ENCODE results near the gene CHST12.

DNA sequence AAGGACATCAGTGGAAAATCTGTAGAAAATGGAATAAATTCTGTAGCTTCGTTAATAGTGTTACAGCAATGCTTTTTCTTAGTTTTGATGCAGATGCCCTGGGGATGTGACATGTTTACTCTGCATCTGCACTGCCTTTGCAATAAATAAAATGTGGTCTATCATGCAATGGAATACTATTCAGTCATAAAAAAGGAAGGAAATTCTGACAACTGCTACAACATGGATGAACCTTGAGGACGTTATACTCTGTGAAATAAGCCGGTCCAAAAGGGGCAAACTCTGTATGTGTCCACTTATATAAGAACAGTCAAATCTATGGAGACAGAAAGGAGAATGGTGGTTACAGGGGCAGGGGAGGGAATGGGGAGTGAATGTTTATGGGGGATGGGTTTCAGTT lies 59.3 kb downstream of the CHST12 start:
- TF ChIP-seq EP300 (IDR thresholded peaks at IDR 0.05): no peak
- TF ChIP-seq, protein P1, sequence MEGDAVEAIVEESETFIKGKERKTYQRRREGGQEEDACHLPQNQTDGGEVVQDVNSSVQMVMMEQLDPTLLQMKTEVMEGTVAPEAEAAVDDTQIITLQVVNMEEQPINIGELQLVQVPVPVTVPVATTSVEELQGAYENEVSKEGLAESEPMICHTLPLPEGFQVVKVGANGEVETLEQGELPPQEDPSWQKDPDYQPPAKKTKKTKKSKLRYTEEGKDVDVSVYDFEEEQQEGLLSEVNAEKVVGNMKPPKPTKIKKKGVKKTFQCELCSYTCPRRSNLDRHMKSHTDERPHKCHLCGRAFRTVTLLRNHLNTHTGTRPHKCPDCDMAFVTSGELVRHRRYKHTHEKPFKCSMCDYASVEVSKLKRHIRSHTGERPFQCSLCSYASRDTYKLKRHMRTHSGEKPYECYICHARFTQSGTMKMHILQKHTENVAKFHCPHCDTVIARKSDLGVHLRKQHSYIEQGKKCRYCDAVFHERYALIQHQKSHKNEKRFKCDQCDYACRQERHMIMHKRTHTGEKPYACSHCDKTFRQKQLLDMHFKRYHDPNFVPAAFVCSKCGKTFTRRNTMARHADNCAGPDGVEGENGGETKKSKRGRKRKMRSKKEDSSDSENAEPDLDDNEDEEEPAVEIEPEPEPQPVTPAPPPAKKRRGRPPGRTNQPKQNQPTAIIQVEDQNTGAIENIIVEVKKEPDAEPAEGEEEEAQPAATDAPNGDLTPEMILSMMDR (IDR thresholded peaks at IDR 0.05): no peak
- no peak for TF ChIP-seq POLR2A (IDR thresholded peaks at IDR 0.05)
- no peak for TF ChIP-seq POLR2AphosphoS5 (IDR thresholded peaks at IDR 0.05)
